K562 (cell line): ENCODE results near the gene NRG3.

Experiments used
- ELF4 ChIP-seq: fragments of 450-650 bp; formaldehyde crosslinking; IDR thresholded peaks from 2 replicates; pipeline ENCODE4 v1.4.0; 2022; ENCODE audit warnings: missing genetic modification characterization
- NFE2L1 ChIP-seq: fragments of 450-650 bp; IDR thresholded peaks from 2 replicates; pipeline ENCODE4 v1.6.1; 2016; ENCODE audit warnings: missing genetic modification characterization, low read depth, mild to moderate bottlenecking, missing compliant biosample characterization, moderate library complexity, borderline replicate concordance
- SIX5 ChIP-seq, 2 experiments: IDR thresholded peaks; 2 replicates each; pipeline ENCODE4 v1.6.1; 2011; ENCODE audit warnings: low read length in 2 of 2, borderline replicate concordance in 1 of 2, low read depth in 1 of 2, mild to moderate bottlenecking in 1 of 2, moderate library complexity in 1 of 2; ENCODE audit not compliant: insufficient read depth in 1 of 2
- TF ChIP-seq, protein P1 (sequence below), 3 experiments: IDR thresholded peaks in 2 of 3; conservative IDR thresholded peaks in 1 of 3; 2 replicates each; pipeline ENCODE4 v1.5.1; 2011 to 2012; ENCODE audit warnings: low read length in 3 of 3, mild to moderate bottlenecking in 3 of 3, control low read depth in 2 of 3, improper control_type of control experiment in 1 of 3, inconsistent platforms in 1 of 3, low read depth in 1 of 3, mixed read lengths in 1 of 3, moderate library complexity in 1 of 3; ENCODE audit not compliant: insufficient read depth in 2 of 3

DNA sequence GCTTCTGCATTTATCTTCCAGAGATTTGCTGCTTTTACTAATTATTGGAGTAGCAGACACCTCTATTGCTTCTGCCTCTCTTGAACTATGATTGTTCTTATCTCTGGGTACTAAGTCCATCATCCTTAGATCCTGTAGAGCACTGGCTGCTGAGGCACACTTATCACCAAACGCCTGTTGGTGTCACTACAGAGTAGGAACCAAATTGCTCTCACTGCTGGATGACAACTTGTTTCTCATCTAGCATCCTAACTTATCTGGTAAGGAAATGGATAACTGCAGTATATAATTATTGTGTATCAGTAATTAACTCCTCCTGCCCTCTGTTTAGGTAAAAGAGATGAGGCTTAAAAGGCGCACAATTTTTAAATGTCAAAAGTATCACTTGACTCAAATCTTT, 1059.4 kb downstream of the NRG3 start:
- no peak for TF ChIP-seq NFE2L1
- TF ChIP-seq, protein P1, sequence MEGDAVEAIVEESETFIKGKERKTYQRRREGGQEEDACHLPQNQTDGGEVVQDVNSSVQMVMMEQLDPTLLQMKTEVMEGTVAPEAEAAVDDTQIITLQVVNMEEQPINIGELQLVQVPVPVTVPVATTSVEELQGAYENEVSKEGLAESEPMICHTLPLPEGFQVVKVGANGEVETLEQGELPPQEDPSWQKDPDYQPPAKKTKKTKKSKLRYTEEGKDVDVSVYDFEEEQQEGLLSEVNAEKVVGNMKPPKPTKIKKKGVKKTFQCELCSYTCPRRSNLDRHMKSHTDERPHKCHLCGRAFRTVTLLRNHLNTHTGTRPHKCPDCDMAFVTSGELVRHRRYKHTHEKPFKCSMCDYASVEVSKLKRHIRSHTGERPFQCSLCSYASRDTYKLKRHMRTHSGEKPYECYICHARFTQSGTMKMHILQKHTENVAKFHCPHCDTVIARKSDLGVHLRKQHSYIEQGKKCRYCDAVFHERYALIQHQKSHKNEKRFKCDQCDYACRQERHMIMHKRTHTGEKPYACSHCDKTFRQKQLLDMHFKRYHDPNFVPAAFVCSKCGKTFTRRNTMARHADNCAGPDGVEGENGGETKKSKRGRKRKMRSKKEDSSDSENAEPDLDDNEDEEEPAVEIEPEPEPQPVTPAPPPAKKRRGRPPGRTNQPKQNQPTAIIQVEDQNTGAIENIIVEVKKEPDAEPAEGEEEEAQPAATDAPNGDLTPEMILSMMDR (IDR thresholded peaks at IDR 0.05 in 2 of 3, conservative IDR thresholded peaks at IDR 0.05 in 1 of 3; ENCODE audit: insufficient read depth in 2 of 3, low read depth in 1 of 3, low read length in 3 of 3): no peak
- TF ChIP-seq ELF4: no peak
- TF ChIP-seq SIX5 (IDR thresholded peaks at IDR 0.05; ENCODE audit: borderline replicate concordance in 1 of 2, insufficient read depth in 1 of 2, low read depth in 1 of 2, low read length in 2 of 2): no peak
